ENCODE measurements around the gene TEKT5. TPM values are rescaled to one million over a fixed set of nuclear protein-coding genes. Genes with fewer than 3 reads are reported as not detected.

Gene TEKT5
- total RNA-seq, 1 experiment from 2014 or later = not detected

DNA sequence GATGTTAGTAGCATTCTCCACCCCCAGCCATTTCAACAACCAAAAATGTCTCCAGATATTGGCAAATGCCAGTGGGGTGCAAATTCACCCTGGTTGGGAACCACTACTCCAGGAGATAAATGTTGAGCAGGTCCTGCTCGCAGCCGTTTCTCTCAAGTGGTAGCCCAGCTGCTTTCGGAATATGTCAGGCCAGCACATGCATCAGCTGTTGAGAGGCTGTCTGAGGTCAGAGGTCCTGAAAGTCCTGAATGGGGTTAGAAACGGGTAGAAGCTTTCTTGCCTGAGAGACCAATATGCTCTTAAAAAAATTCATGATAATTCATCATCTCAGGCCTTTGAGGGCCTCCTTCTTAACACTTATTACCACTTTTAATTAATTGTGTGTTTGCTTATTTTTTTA, 31.0 kb downstream of the TEKT5 start:
- Histone ChIP-seq H3K27ac (ENCODE audit: low read depth, low read length, poor library complexity, severe bottlenecking) (no peak overlapping the region), H3K36me3 (ENCODE audit: insufficient read depth, low read length, poor library complexity, severe bottlenecking) (no peaks in the 10 kb centered on the region), H3K9me3 (ENCODE audit: low read depth, low read length, poor library complexity, severe bottlenecking) (no peaks in the 10 kb centered on the region), H3K4me3 (ENCODE audit: low read depth, low read length, poor library complexity, severe bottlenecking) (no peak overlapping the region), H3K4me1 (ENCODE audit: insufficient read depth, low read length, poor library complexity, severe bottlenecking) (no peaks in the 10 kb centered on the region), H3K27me3 (replicated peaks; ENCODE audit: insufficient read depth, low read depth, low read length, poor library complexity) (no peaks in the 10 kb centered on the region)
- ChIA-PET POLR2A (ENCODE audit: low non-redundant PET) (no interaction called here), CTCF (no interaction called here)
- no TSS peak for BruUV-seq (replicated peaks)
- no peak for TF ChIP-seq EZH2 (IDR thresholded peaks at IDR 0.05; ENCODE audit: borderline replicate concordance, low read depth, low read length, poor library complexity, severe bottlenecking)
- intact Hi-C loops (cut with micrococcal nuclease; ENCODE audit: unreplicated experiment) = no loop called here
- no peak for DNase-seq (ENCODE audit: low spot score)

DNA sequence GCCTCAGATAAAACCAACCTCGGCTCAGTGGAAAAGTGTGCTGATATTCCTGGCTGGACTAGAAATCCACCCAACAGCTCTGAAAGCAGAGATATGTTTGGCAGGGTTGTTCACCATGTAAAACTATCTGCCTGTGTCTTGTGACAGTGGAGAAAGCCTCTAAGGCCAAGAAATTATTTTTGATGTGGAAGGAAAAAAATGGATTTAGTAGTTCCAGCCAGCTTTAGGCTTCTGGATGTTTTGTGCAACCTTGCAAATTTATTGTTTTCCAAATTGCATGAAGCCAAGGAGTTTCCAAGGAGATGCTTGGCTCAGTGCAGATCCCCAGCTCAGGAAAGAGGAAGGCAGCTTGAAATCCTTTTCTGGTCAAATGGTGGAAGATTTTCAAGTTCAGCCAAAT, 31.6 kb downstream of the TEKT5 start:
- TF ChIP-seq CTCF (conservative IDR thresholded peaks at IDR 0.05; ENCODE audit: low read depth, low read length) = no peak
- no peak for TF ChIP-seq EZH2 (IDR thresholded peaks at IDR 0.05; ENCODE audit: borderline replicate concordance, low read depth, low read length, poor library complexity, severe bottlenecking)
- Histone ChIP-seq H3K27ac (ENCODE audit: low read depth, low read length, poor library complexity, severe bottlenecking) (no peak overlapping the region), H3K36me3 (ENCODE audit: insufficient read depth, low read length, poor library complexity, severe bottlenecking) (no peaks in the 10 kb centered on the region), H3K4me3 (ENCODE audit: low read depth, low read length, poor library complexity, severe bottlenecking) (no peak overlapping the region), H3K9me3 (ENCODE audit: low read depth, low read length, poor library complexity, severe bottlenecking) (no peaks in the 10 kb centered on the region), H3K4me1 (ENCODE audit: insufficient read depth, low read length, poor library complexity, severe bottlenecking) (no peaks in the 10 kb centered on the region), H3K27me3 (replicated peaks; ENCODE audit: insufficient read depth, low read depth, low read length, poor library complexity) (no peaks in the 10 kb centered on the region)
- ChIA-PET POLR2A (ENCODE audit: low non-redundant PET) (no interaction called here), CTCF (interaction anchor here (0.6 kb wide), 1 partner anchor 368 kb away, joined by 3 read pairs; no protein-coding TSS in a partner anchor)
- DNase-seq (ENCODE audit: low spot score) = no peak
- BruUV-seq (replicated peaks) = no TSS peak
- intact Hi-C loops (cut with micrococcal nuclease; ENCODE audit: unreplicated experiment) = no loop called here

DNA sequence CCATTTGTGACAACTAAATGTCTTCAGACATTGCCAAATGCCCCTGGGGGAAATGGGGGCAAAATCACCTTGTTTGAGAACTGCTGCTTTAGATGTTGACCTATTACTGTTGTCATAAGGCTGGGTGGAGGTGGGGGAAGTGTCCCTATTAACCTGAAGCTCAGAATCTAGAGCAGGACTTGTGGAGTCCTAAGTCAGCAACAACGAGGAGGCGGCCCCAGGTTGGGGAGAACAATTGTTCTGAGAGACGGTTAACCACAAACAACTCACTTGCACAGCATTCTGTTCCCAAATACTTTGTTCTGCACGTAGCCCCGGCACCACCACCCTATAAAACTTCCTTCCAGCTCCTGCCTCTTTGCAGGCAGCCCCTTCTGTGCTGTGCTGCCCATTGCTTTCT, 32.5 kb downstream of the TEKT5 start:
- intact Hi-C loops (cut with micrococcal nuclease; ENCODE audit: unreplicated experiment) = no loop called here
- Histone ChIP-seq H3K27me3 (replicated peaks; ENCODE audit: insufficient read depth, low read depth, low read length, poor library complexity) (no peaks in the 10 kb centered on the region), H3K4me3 (ENCODE audit: low read depth, low read length, poor library complexity, severe bottlenecking) (no peak overlapping the region), H3K27ac (ENCODE audit: low read depth, low read length, poor library complexity, severe bottlenecking) (no peak overlapping the region), H3K4me1 (ENCODE audit: insufficient read depth, low read length, poor library complexity, severe bottlenecking) (no peaks in the 10 kb centered on the region), H3K36me3 (ENCODE audit: insufficient read depth, low read length, poor library complexity, severe bottlenecking) (no peaks in the 10 kb centered on the region), H3K9me3 (ENCODE audit: low read depth, low read length, poor library complexity, severe bottlenecking) (no peaks in the 10 kb centered on the region)
- DNase-seq (ENCODE audit: low spot score) = no peak
- ChIA-PET CTCF (no interaction called here), POLR2A (ENCODE audit: low non-redundant PET) (no interaction called here)
- no TSS peak for BruUV-seq (replicated peaks)
- TF ChIP-seq EZH2 (IDR thresholded peaks at IDR 0.05; ENCODE audit: borderline replicate concordance, low read depth, low read length, poor library complexity, severe bottlenecking) (no peak), CTCF (conservative IDR thresholded peaks at IDR 0.05; ENCODE audit: low read depth, low read length) (no peak)

DNA sequence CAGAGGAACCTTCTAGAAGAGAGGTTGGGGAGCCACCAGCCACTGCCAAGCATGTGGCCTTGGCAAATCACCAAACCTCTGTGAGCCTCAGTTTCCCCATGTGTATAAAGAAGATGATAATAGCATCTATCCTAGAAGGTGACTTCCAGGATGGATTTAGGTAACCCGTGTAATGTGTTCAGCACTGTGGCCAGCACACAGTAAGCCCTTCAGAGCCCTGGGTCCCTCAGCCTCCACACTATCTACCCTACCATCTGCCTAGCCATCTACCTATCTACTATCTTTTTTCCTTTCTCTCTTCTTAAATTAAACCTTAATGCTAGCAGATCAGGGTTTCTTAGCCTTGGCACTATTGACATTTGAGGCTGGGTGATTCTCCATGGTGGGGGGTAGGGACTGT, 33.0 kb downstream of the TEKT5 start:
- Histone ChIP-seq H3K9me3 (ENCODE audit: low read depth, low read length, poor library complexity, severe bottlenecking) (no peaks in the 10 kb centered on the region), H3K4me3 (ENCODE audit: low read depth, low read length, poor library complexity, severe bottlenecking) (no peak overlapping the region), H3K27ac (ENCODE audit: low read depth, low read length, poor library complexity, severe bottlenecking) (no peak overlapping the region), H3K4me1 (ENCODE audit: insufficient read depth, low read length, poor library complexity, severe bottlenecking) (no peaks in the 10 kb centered on the region), H3K36me3 (ENCODE audit: insufficient read depth, low read length, poor library complexity, severe bottlenecking) (no peaks in the 10 kb centered on the region), H3K27me3 (replicated peaks; ENCODE audit: insufficient read depth, low read depth, low read length, poor library complexity) (no peaks in the 10 kb centered on the region)
- ChIA-PET CTCF (no interaction called here), POLR2A (ENCODE audit: low non-redundant PET) (no interaction called here)
- no peak for DNase-seq (ENCODE audit: low spot score)
- BruUV-seq (replicated peaks) = no TSS peak
- intact Hi-C loops (cut with micrococcal nuclease; ENCODE audit: unreplicated experiment) = no loop called here
- TF ChIP-seq EZH2 (IDR thresholded peaks at IDR 0.05; ENCODE audit: borderline replicate concordance, low read depth, low read length, poor library complexity, severe bottlenecking) = no peak
- no peak for TF ChIP-seq CTCF (conservative IDR thresholded peaks at IDR 0.05; ENCODE audit: low read depth, low read length)

Measured in A673 (cell line).